ENCODE data around the gene PPP1CA.
A peak's percentile ranks its signal among the peaks of the same experiment; 100 is the strongest.

The PPP1CA gene

DNA sequence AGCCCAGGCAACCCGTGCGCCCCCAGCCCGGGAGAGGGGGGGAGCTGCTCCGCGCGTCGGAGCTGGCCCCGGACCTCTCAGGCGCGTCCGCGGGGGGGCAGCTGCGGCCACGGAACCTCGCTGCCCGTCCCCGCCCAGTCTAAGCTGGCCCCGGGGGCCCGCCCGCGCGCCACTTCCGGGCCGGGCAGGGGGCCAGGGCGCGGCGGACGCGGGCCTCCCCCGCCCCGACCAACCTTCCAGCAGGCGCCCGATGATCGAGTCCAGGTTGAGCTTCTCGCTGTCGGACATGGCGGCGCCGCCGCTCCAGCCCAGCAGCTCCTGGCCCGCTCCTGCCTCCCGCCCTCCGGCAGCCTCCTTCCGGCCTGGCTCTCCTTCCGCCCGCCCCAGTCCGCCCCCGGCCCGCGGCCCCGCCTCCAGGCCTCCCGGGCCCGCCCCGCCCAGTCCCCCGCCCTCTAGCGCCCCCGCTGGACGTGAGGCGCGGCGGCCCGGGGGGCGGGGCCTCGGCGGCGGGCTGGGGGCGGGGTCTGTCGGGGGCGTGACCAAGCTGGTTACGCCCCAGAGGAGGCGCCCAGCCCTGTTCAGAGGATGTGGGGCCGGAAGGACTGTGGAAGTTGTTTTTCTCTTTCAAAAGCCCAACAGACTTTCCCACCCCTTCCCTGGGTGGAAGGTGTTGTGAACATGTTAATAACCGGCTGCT lies at the start of gene PPP1CA:
TSS of gene PPP1CA (minus strand) at position 364 of the 697 bp plus-strand sequence. CDS start at position 288, 76 bp downstream.
- DNase-seq, result peak; percentile 78 to 79

DNA sequence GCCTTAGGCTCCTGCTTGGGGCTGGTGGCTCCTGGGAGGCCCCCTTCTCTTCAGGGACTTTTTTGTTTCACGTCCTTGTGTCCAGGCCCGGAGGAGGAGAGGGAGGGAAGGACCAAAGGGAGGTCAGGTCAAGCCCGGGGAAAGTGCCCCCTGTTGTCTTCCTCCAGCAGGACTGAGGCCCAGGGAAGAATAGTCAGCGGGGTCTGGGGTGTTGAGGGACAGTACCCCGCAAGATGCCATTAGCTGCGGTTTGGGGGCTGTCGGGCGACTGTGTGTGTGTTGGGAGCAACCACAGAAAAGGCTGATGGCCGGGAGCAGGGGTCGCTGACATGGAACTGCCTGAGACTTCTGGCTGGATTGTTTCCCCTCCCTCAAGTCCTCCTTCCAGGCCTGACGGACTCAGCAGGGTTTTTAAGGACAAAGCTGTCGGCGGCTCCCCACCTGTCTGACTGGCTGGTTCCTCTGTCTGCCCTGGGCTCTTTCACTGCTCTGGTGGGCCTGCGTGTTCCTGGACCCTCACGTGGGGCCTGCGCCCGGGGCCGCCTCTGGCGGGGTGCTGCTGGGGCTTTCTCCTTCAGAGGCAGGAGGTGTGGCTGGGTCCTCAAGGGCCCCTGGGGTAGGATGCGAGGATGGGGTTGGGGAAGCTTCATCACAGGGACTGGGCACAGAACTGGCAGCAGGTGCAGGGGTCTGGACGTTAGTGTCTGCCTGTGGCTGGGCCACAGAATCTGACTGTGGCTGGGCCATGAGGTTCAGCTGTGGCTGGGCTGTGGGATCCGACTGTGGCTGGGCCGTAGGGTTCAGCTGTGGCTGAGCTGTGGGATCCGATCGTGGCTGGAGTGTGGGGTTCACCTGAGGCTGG lies 49.4 kb upstream of the PPP1CA start:
- DNase-seq, result no peak

DNA sequence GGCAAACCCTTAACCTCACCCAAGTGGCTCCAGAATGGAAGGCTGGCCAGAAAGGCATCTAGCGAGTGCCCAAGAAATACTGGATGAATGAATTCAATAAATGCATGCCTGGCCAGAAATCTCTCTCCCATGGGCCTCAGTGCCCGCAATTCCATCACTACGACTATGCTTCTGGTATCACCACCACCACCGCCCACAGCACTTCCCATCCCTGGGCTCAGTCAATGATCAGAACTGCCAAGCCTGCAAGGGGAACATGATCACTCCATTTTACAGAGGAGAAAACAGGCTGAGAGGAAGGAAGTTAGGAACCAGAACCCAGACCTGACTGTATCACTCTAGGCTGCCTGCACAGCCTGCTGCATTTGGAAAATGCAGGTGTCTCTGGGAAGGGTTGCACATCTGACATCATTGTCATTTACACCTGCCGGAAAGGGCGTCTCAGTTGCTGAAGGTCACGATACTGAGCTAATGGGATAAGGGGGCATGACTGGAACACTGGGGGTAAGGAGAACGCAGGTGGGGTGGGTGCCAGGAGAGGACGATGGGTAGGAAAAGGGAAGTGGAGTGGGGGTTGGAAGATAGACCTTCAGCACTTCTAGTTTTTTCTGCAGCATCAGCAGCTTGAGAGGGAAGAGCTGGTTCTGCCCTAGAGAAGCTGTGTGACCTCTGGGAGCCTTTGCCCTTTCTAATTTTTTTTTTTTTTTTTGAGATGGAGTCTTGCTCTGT lies 47.6 kb upstream of the PPP1CA start:
- no peak for DNase-seq

DNA sequence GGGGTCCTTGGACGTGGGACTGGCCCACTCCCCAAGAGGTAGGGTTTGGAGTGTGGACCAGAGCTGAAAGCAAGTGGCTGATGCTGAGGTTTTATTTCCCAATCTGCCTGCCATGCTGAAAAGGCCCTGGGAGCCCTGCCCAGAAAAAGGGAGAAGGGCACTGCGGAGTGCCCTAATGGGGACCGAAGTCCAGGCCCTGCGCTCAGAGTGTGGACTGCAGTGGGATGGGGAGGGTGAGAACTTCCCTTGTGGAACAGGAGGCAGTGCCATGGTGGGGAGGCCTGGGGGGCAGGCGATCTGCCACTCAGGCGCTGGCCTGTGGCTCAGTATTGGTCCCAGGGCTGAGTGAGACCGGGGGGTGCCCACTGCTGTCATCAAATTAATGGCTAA lies 46.6 kb upstream of the PPP1CA start:
- no peak for DNase-seq

DNA sequence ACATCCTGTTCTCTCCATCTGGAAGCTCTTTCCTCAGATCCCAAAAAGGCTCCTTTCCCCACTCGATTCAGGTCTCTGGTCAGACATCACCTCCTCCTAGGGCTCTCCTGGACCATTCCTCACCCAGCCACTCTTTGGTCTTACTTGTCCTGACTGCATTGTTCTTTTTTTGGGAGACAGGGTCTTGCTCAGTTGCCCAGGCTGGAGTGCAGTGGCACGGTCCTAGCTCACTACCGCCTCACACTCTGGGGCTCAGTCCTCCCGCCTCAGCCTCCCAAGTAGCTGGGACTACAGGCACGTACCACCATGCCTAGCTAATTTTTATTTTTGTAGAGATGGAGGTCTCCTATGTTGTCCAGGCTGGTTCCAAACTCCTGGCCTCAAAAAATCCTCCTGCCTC lies 43.9 kb upstream of the PPP1CA start:
- no peak for DNase-seq

DNA sequence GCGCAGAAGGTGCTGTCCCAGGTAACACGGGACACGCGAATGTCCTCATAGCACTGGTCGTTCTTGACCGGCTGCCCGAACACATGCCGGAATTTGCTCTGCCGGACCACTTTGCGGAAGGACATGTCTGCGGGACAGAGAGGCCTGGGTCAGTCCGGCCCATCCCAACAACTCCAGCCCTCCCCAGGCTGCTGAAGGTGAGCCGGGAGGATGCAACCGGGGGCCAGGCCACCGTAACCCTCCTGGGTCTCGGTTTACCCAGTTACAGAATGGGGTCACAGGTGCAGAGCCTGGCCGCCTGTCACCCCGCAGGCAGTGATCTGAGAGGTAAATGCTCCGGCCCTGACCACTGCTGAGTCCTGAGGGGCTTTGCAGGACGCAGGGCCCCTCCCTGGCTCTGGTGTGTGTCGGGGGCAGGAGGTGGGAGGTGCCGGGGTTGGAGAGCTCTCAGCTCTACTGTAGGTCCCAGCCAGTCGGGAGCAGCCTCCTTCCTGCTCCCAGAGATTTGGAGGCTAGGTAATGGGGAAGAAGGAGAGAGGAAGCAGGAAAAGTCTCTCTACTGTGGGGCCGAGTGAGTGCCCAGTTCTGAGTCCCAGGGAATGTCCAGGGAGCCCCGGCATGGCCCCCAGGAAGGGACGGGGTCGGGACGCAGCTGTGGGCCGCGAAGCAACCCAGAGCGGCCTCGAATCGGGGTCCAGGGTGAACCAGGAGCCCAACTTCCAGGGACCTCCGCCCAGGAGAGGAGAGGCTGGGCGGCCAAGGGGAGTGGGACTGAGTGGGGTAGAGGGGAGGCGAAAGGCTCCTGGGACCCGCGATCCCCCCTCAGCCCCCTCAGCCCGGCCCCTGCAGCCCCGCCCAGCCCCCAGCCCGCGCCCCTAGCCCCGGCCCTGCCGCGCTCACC lies 41.1 kb upstream of the PPP1CA start:
- no peak for DNase-seq

DNA sequence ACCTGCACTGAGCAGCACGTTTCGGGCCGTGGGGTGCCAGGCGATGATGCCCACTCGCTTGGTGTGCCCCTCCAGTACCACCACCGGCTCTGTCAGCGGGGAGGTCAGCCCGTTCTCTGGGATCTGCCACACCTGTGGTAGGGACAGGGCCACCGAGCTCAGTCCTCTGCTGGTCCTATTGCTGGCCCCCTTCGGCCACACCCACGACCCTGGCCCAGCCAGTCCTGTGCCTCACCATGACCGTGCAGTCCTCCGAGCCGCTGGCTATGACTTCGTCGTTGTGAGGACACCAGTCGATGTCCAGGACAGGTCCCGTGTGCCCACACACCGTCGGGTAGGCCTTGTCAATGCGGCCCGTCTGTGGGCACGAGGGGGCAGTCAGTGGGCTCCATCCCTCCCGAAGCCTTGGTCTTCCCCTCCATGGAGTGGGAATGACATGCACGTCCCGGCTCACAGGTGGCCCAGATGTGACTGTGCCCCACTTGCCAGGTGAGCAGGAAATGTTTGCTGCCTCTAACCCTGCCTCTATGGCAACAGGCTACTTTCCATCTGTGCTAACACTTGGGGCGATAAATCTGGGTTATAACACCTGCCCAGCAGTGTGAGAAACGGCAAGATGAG lies 40.2 kb upstream of the PPP1CA start:
- DNase-seq, result no peak

DNA sequence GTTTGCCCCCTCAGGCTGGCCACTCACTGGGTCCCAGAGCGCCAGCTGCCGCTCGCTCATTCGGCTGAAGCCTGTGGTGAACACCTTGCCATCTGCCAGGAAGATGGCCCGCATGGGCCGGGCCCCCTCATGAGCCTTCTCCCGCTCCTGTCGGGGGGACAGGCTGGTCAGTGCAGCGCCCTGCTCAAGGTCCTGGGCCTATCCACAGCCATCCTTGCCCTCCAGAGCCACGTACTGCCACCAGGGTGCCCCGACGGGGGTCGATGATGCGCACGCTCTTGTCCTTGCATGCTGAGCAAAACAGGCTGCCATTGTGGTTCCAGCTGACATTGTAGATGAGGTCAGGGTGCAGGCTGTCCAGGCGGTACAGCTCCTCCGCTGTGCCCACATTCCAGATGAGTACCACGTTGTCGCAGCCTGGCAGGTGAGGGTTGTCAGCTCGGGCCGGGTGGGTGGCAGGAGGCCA lies 39.5 kb upstream of the PPP1CA start:
- no peak for DNase-seq

DNA sequence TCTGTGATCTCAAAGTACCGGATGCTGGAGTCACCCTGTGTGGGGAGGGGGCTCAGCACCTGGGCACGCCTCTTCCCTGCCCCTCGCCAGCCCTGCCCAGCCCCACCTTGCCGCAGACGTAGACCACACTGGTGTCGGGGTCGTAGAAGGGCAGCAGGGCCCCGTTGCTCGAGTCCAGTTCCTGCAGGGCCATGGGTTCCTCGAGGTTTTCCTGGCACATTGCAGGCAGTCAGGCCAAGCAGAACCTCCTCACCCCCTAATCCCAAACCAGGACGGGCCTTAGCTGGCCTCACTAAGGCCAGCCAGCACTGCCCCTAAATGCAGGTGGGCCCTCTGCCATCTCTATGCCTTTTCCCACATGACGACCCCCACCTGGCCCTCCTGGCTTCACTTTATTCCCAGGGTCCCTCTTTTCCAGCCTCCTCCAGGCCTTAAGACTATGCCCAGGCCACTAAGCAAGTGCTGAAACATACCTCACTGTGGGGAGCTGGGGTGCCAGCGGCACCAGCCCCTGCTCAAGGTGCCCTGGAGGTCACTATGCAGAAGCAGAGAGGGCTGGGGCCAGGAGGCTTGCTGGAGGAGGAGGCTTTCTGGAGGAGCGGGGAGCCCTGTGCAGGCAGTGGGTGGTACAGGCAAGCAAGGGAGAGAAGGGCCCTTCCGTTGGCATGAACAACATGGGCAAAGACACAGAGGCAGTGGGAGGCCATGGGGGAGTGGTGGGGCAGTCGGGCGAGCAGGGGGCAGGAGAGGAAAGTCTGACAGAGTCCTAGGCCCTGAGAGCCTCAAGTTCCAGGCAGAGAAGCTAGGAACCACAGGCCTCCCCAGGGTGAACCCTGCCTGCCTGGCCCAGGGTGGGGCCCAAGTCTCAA lies 38.8 kb upstream of the PPP1CA start:
- DNase-seq, result no peak

DNA sequence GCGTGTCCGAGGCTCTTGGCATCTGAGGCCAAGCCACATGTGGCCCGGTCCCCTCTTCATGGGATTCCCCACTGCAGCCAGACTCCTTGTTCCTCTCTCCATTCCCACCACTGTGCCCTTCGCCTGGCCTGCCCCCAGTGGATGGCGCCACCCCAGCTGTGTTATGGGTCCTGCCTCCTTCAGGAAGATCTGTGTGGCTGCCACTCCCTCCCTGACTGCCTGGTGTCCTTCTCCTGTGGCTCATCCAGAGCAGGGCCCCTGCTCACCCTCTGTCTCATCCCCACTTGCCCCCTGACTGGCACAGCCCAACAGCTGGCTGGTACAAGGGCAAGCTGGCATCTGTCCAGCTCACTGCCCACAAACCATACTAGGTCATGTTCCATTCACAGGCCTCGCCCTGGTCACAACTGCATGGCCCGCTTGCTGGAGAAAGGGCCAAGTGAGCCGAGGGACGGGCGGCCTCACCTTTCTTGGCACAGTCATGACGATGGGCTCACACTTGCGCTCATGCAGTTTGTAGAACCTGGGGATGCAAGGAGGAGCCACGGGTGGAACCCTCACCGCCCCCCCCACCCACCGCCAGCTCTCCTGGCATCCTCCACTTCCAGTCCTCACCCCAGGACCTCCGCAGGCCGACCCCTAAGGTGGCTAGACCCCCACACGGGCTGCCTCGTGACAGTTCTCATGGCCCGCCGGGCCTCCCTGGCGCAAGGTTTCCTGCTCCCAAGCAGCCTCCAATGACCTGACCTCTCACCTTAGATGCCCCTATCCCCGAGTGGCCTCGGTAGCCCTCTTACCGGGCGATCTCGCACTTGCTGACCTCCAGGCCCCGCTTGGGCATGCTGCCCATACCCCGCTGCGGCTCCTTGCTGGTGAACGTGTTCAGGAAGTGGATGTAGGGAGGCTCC lies 37.9 kb upstream of the PPP1CA start:
- peak in 1 of 2 experiments; percentile 2 for DNase-seq

DNA sequence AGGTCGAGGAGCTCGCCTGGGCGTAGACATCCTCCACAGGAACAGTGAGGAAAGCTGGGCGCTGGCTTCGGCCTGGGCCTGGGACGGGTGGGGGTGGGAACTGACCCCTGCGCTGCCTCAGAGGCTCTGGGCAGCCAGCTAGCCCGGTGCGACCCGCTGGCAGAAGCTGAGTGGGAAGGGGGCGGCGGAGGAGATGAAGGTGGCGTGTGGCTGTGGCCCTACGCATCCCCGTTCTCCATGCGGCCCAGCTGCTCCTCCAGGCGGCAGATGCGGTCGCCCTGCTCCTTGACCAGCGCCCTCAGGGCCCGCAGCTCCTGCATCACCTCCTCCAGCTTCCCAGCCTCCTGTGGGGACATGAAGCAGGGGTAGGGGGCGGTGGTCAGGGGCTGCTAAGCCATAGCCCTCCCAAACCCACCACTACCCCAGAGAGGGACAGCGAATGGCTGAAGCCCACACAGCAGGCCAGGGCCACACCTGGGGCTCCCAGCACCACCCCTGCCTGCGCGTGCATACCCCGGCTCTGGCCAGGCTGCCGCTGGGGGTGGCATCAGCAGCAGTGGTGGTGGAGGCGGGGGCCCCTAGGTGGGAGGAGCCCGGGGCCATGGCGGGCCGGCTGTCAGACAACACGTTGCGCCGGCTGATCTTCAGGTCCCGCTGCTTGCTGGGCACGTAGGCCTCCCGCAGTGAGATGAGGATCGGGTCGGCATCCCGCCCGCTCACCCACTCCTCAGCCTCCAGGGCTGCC lies 36.7 kb upstream of the PPP1CA start:
- no peak for DNase-seq

DNA sequence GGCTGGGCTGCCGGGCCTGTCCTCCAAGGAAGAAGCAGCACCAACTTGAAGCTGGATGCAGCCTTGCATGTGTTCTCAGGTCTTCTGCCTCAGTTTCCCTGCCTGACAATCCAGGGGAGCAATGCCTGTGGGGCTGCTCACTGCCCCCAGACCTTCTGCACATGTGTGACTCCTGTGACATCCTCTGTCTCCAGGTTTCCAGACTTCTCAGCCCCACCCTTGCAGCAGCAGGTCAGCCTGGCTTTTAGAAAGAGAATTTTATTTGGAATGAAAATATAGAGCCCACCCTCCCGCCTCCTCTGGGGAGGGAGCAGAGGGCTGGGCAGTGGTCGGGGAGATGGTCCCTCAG lies 36.1 kb upstream of the PPP1CA start:
- no peak for DNase-seq

DNA sequence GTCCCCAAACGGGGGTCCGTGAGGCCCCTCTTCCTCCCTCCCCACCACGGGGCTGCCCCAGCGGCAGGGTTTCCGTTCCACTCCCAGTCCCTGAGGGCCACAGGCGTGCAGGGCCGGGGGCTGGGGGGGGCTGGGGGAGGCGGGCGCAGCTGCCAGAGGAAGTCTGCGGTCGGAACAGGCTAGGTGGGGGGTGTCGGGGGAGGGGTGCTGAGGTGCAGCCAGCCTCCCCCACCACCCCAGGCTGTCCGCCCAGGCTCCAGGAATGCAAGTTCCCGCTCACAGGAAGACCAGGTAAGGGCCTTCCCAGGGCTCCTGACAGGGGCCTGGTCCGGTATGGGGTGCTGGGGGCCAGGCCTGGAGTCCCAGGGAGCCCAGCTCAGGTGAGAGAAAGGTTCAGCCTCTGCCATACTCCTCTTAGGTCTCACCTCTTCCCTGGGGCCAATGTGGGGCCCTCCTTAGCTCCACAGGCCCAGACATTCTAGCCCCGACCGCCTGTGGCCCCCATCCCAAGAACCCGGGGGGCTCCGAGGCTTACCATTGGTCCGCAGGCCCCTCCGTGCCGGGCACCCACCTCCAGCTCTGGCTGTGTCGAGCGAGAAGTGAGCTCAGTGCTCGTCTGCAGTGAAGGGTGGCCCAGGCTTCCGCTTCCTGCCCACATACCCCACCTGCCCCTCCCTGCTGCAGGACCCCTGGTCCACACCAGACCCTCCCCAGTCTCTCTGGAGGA lies 35.6 kb upstream of the PPP1CA start, which contains the start of gene PTPRCAP:
TSS of gene PTPRCAP (minus strand) at position 601 of the 727 bp plus-strand sequence. CDS start at position 538, 63 bp downstream.
- DNase-seq, result no peak

DNA sequence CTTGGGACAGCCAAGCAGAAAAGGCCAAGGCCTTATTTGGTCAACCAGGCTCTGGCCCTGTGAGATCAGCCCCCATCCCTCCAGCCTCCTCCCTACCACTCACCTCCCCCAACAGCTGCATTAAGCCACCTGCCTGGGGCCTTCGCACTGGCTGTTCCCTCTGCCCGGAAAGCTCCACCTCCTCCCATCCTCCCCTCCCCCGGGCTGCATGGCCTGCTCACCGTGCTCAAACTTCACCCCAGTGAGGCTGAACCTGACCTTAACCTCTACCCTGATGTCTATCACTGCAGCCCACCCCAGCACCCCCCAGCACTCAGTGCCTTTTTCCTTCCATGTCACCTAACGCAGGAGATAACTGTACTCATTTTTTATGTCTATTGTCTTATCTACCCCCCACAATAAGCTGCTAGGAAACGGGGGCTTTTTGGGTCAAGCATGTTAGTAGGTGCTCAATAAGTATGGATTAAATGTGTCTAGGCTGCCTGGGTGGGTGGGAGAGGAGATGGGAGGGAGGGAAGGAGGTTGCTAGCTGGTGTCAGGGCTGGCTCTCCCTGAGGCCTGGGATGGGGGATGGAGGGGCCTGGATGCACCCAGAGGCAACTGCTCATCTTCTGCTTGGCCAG lies 34.9 kb upstream of the PPP1CA start:
- no peak for DNase-seq

DNA sequence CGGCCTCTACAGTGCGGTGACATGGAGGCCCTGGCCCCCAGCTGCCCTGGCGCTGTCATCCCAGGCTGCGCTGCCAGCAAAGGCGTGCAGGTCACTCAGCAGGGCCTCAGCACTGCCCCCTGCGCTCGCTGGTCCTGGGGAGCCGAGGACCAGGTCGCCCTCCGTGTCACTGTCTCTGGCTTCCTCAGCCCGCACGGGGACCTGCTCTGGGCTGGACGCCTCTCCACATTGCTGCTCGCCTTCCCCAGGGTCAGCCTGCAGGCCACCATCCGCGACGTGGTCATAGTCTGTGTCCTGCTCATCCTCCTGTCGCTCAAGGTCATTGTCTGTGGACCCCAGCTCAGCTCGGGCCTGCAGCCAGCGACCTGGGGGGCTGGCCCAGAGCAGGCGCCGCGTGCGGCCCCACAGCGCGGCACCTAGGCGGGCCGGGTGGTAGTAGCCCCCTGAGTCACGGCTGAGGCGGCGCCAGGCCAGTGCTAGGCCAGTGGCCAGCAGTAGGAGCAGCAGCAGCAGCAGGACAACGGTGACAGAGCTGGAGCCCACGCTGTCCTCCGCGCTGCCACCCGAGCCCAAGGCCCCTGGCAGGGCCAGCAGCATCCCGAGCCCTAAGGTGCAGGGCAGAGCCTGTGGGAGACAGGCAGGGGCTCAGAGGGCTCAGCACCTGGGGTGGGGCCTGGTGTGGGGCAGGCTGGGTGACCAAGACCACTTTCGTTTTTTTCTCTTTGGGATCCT lies 34.2 kb upstream of the PPP1CA start:
- DNase-seq, result no peak

DNA sequence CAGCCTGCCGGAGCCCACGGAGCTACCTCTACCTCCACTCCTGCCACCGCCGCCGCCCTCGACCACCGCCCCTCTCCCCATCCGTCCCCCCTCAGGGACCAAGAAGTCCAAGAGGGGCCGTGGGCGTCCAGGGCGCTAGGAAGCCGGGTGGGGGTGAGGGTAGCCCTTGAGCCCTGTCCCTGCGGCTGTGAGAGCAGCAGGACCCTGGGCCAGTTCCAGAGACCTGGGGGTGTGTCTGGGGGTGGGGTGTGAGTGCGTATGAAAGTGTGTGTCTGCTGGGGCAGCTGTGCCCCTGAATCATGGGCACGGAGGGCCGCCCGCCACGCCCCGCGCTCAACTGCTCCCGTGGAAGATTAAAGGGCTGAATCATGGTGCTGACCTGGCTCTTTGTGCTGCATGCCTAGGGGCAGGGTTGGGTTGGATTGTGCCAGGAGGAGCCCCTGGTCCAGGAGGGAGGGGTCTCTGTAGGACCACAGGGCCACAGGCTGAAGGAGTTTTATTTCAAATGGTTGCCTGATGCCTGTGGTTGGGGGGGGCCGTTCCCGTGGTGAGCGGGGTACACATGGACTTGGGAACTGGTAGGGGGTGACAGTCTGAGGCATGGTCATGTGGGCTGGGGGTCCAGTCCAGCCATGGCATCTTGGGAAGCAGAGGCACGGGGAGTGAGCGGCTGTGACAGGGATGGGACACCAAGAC lies 33.5 kb upstream of the PPP1CA start:
- DNase-seq, result no peak
